Nephron (organoid): Measurements from ENCODE around the gene MRPL33.

Experiments used
- H3K27ac Mint-ChIP-seq, 3 experiments: 2 replicates each; pipeline ENCODE4 v1.8.0; 2020; ENCODE audit warnings: mixed read lengths in 3 of 3, mild to moderate bottlenecking in 2 of 3, moderate library complexity in 1 of 3
- H3K27me3 Mint-ChIP-seq: 2 replicates; pipeline ENCODE4 v1.8.0; 2021; ENCODE audit warnings: low read depth, mild to moderate bottlenecking, moderate library complexity, mixed read lengths
- H3K36me3 Mint-ChIP-seq: 2 replicates; pipeline ENCODE4 v1.8.0; 2020; ENCODE audit warnings: low read depth, mixed read lengths
- H3K4me1 Mint-ChIP-seq: 2 replicates; pipeline ENCODE4 v1.8.0; 2020; ENCODE audit warnings: mixed read lengths
- H3K4me3 Mint-ChIP-seq, 3 experiments: 2 replicates each; pipeline ENCODE4 v1.8.0; 2020; ENCODE audit warnings: mild to moderate bottlenecking in 3 of 3, mixed read lengths in 3 of 3, moderate library complexity in 2 of 3
- H3K9me3 Mint-ChIP-seq: 2 replicates; pipeline ENCODE4 v1.8.0; 2020; ENCODE audit warnings: mixed read lengths
- CTCF ChIP-seq, 3 experiments: fragments of 200-600 bp; sonication (generic); IDR thresholded peaks; one replicate each; pipeline ENCODE4 v1.5.0; 2021; ENCODE audit warnings: antibody characterized with exemption in 3 of 3; ENCODE audit not compliant: unreplicated experiment in 3 of 3

The MRPL33 gene

GRCh38 chr2:27765621-27766286 lies 5.8 kb upstream of the MRPL33 start:
- H3K4me3 Mint-ChIP-seq: no peak overlapping the region
- no peaks in the 10 kb centered on the region for H3K36me3 Mint-ChIP-seq
- peaks cover 16% of the 10 kb centered on the region for H3K27me3 Mint-ChIP-seq
- TF ChIP-seq CTCF (IDR thresholded peaks at IDR 0.05; ENCODE audit: unreplicated experiment in 3 of 3): no peak
- H3K27ac Mint-ChIP-seq: peak overlapping the region in 1 of 3 experiments; percentile 59
- no peaks in the 10 kb centered on the region for H3K9me3 Mint-ChIP-seq
- H3K4me1 Mint-ChIP-seq: no peaks in the 10 kb centered on the region

GRCh38 chr2:27766287-27766661 lies 5.2 kb upstream of the MRPL33 start:
- H3K4me3 Mint-ChIP-seq: no peak overlapping the region
- H3K27me3 Mint-ChIP-seq: peaks cover 21% of the 10 kb centered on the region
- no peaks in the 10 kb centered on the region for H3K9me3 Mint-ChIP-seq
- no peak for TF ChIP-seq CTCF (IDR thresholded peaks at IDR 0.05; ENCODE audit: unreplicated experiment in 3 of 3)
- peak overlapping the region in 1 of 3 experiments; percentile 59 for H3K27ac Mint-ChIP-seq
- H3K36me3 Mint-ChIP-seq: no peaks in the 10 kb centered on the region
- peaks cover 5% of the 10 kb centered on the region for H3K4me1 Mint-ChIP-seq

- H3K4me1 Mint-ChIP-seq: peaks cover 38% of the 10 kb centered on the region
- peak overlapping the region; percentile 98 to 99 (median 99) for H3K27ac Mint-ChIP-seq
- no peaks in the 10 kb centered on the region for H3K9me3 Mint-ChIP-seq
- peaks cover 22% of the 10 kb centered on the region for H3K27me3 Mint-ChIP-seq
- peak overlapping the region; percentile 99 to 100 (median 100) for H3K4me3 Mint-ChIP-seq
- peaks cover 7% of the 10 kb centered on the region for H3K36me3 Mint-ChIP-seq
- no peak for TF ChIP-seq CTCF (IDR thresholded peaks at IDR 0.05; ENCODE audit: unreplicated experiment in 3 of 3)
Observed at GRCh38 chr2:27771202-27771547, 344 bp upstream of the MRPL33 start.

- peaks cover 20% of the 10 kb centered on the region for H3K27me3 Mint-ChIP-seq
- H3K36me3 Mint-ChIP-seq: peaks cover 13% of the 10 kb centered on the region
- no peaks in the 10 kb centered on the region for H3K9me3 Mint-ChIP-seq
- peak overlapping the region; percentile 71 to 98 (median 78) for H3K27ac Mint-ChIP-seq
- peaks cover 38% of the 10 kb centered on the region for H3K4me1 Mint-ChIP-seq
- TF ChIP-seq CTCF (IDR thresholded peaks at IDR 0.05; ENCODE audit: unreplicated experiment in 3 of 3): no peak
- peak overlapping the region; percentile 99 to 100 (median 100) for H3K4me3 Mint-ChIP-seq
Observed at GRCh38 chr2:27772804-27773203, 1.3 kb downstream of the MRPL33 start.

- peaks cover 19% of the 10 kb centered on the region for H3K36me3 Mint-ChIP-seq
- peaks cover 8% of the 10 kb centered on the region for H3K27me3 Mint-ChIP-seq
- H3K27ac Mint-ChIP-seq: peak overlapping the region in 1 of 3 experiments; percentile 51
- peaks cover 38% of the 10 kb centered on the region for H3K4me1 Mint-ChIP-seq
- H3K9me3 Mint-ChIP-seq: no peaks in the 10 kb centered on the region
- peak overlapping the region; percentile 99 to 100 (median 100) for H3K4me3 Mint-ChIP-seq
- no peak for TF ChIP-seq CTCF (IDR thresholded peaks at IDR 0.05; ENCODE audit: unreplicated experiment in 3 of 3)
Observed at GRCh38 chr2:27773959-27774358, 2.4 kb downstream of the MRPL33 start.

GRCh38 chr2:27776097-27776496 lies 4.6 kb downstream of the MRPL33 start:
- peaks cover 2% of the 10 kb centered on the region for H3K27me3 Mint-ChIP-seq
- peaks cover 35% of the 10 kb centered on the region for H3K4me1 Mint-ChIP-seq
- H3K4me3 Mint-ChIP-seq: no peak overlapping the region
- no peaks in the 10 kb centered on the region for H3K9me3 Mint-ChIP-seq
- TF ChIP-seq CTCF (IDR thresholded peaks at IDR 0.05; ENCODE audit: unreplicated experiment in 3 of 3): no peak
- H3K27ac Mint-ChIP-seq: no peak overlapping the region
- H3K36me3 Mint-ChIP-seq: peaks cover 28% of the 10 kb centered on the region
